ENCODE measurements around the gene CYB561D1.

GRCh38 chr1:109470245-109470644 lies 23.6 kb upstream of the CYB561D1 start:
- TF ChIP-seq, protein P1, sequence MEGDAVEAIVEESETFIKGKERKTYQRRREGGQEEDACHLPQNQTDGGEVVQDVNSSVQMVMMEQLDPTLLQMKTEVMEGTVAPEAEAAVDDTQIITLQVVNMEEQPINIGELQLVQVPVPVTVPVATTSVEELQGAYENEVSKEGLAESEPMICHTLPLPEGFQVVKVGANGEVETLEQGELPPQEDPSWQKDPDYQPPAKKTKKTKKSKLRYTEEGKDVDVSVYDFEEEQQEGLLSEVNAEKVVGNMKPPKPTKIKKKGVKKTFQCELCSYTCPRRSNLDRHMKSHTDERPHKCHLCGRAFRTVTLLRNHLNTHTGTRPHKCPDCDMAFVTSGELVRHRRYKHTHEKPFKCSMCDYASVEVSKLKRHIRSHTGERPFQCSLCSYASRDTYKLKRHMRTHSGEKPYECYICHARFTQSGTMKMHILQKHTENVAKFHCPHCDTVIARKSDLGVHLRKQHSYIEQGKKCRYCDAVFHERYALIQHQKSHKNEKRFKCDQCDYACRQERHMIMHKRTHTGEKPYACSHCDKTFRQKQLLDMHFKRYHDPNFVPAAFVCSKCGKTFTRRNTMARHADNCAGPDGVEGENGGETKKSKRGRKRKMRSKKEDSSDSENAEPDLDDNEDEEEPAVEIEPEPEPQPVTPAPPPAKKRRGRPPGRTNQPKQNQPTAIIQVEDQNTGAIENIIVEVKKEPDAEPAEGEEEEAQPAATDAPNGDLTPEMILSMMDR (IDR thresholded peaks at IDR 0.05), result no peak
- no peak for TF ChIP-seq POLR2A (IDR thresholded peaks at IDR 0.05)
